Stomach smooth muscle (tissue), 2 donors: ENCODE measurements around the gene PPP1R2.

Experiments
- H3K27ac ChIP-seq: one replicate; pipeline ENCODE4 v1.7.0; 2013; ENCODE audit warnings: mild to moderate bottlenecking, low read length, inconsistent platforms
- H3K27me3 ChIP-seq, 2 donors: one replicate each; pipeline ENCODE4 v1.7.0; 2013; ENCODE audit warnings: low read length in 2 of 2; ENCODE audit not compliant: insufficient read depth in 2 of 2, control insufficient read depth in 1 of 2
- H3K36me3 ChIP-seq, 2 donors: one replicate each; pipeline ENCODE4 v1.7.0; 2013; ENCODE audit warnings: low read length in 2 of 2; ENCODE audit not compliant: control insufficient read depth in 2 of 2, insufficient read depth in 2 of 2
- H3K4me1 ChIP-seq: one replicate; pipeline ENCODE4 v1.7.0; 2013; ENCODE audit warnings: low read length; ENCODE audit not compliant: control insufficient read depth, insufficient read depth
- H3K4me3 ChIP-seq, 2 donors: one replicate each; pipeline ENCODE4 v1.7.0; 2013; ENCODE audit warnings: low read length in 2 of 2
- H3K9ac ChIP-seq, 2 donors: one replicate each; pipeline ENCODE4 v1.7.0; 2013; ENCODE audit warnings: low read length in 2 of 2, mild to moderate bottlenecking in 1 of 2
- H3K9me3 ChIP-seq, 2 donors: one replicate each; pipeline ENCODE4 v1.7.0; 2013; ENCODE audit warnings: low read length in 2 of 2; ENCODE audit not compliant: control insufficient read depth in 2 of 2
- donor health status: healthy.
- donor health status: Pancreatic carcinoma.

The PPP1R2 gene

DNA sequence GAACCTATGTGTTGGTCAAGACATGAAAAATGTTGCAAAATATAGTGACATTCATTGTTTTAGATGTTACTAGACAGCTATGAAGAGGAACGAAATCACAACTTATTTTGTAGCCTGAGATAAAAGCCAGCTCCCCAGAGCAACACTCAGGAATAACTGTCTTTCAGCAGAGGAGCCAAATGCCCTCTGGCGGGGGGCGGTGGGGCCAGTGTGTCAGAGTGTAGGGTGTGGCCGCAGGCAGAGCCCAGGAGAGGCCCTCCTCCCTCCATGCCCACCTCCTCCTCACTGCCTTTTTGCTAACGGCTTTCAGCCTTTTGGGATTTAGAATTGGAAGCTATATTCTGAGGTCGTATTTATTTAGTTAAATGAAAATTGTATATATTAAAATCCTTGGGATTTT, 23.7 kb upstream of the PPP1R2 start:
- Histone ChIP-seq H3K4me1 (no peaks in the 10 kb centered on the region), H3K27ac (no peak overlapping the region), H3K4me3 (no peak overlapping the region), H3K36me3 (no peaks in the 10 kb centered on the region), H3K9ac (no peak overlapping the region), H3K27me3 (peaks cover 0 to 2% of the 10 kb centered on the region in 2 donors), H3K9me3 (no peaks in the 10 kb centered on the region)

DNA sequence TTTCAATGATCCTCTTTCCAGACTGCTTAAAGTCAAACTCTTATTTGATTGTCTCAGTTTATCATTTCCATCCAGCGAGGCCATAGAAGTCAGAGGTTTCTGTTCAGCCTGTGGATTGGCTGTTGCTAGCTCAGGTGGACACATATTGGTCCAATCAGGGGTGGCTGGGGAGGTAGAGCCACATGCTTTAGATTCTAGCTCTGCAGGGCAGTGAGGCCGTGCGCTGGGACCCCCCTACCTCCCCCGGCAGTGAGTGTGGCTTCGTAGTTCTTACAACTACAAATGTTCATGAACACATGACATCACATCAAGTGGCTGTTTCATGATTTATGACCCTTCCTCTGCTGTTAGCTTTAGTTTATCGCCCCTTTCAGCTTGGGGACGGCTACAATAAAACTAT, 22.6 kb upstream of the PPP1R2 start:
- Histone ChIP-seq H3K4me1 (no peaks in the 10 kb centered on the region), H3K4me3 (no peak overlapping the region), H3K27me3 (peaks cover 0 to 2% of the 10 kb centered on the region in 2 donors), H3K36me3 (no peaks in the 10 kb centered on the region), H3K9me3 (no peaks in the 10 kb centered on the region), H3K9ac (no peak overlapping the region), H3K27ac (no peak overlapping the region)

DNA sequence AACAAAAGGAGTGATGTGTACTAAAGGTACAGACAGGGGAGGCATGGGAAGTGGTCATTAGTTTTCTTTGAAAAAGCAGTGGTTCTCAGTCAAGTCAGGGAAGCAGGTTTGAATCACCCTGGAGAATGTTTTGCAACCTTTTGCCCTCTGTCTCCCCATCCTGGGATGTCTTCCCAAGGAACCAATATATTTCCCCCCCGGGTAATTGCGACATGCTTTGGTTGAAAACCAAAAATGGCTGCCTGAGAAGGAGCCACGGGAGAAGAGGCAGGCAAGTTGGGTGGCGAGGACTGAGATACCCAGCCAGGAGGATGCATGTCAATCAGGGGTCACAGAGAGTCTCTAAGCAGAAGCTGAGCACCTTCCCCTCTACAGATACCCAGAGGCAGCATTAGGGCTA, 20.2 kb upstream of the PPP1R2 start:
- H3K9me3 ChIP-seq, result no peaks in the 10 kb centered on the region
- H3K4me3 ChIP-seq, result no peak overlapping the region
- H3K4me1 ChIP-seq, result no peaks in the 10 kb centered on the region
- peaks cover 0 to 2% of the 10 kb centered on the region in 2 donors for H3K27me3 ChIP-seq
- no peaks in the 10 kb centered on the region for H3K36me3 ChIP-seq
- no peak overlapping the region for H3K9ac ChIP-seq
- no peak overlapping the region for H3K27ac ChIP-seq

DNA sequence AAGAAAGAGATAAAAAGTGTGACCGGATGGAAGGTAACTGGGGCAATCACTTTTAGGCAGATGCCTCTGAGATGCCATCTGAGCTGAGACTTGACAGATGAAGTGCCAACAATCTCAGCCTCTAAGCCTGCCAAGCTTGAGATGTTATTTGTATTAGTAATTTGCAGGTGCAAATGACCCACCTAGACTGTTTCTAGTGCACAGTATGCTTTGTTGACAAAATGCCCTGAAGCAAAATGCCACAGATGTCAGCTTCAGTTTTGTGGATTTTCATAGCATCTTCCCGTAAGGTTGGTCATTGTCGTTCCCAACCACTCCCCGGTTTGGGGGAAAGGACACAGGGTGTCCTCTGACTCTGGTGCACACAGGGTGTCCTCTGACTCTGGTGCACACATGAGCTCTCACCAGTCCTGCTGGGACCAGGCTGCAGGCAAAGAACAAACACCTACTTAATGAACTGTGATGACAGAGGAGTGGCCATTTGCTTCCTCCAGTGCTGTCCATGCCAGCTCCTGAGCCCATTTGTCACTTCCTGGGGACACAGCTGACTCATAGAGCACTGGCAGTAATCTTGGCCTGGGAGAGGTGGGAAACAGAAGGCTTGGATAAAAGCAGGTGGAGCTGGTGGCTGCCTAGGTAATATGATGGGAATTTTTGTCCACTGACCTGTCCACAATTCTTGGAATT, 16.7 kb upstream of the PPP1R2 start:
- H3K4me3 ChIP-seq, result no peak overlapping the region
- H3K9ac ChIP-seq, result no peak overlapping the region
- no peaks in the 10 kb centered on the region for H3K27me3 ChIP-seq
- H3K27ac ChIP-seq, result no peak overlapping the region
- H3K4me1 ChIP-seq, result no peaks in the 10 kb centered on the region
- no peaks in the 10 kb centered on the region for H3K9me3 ChIP-seq
- H3K36me3 ChIP-seq, result no peaks in the 10 kb centered on the region

DNA sequence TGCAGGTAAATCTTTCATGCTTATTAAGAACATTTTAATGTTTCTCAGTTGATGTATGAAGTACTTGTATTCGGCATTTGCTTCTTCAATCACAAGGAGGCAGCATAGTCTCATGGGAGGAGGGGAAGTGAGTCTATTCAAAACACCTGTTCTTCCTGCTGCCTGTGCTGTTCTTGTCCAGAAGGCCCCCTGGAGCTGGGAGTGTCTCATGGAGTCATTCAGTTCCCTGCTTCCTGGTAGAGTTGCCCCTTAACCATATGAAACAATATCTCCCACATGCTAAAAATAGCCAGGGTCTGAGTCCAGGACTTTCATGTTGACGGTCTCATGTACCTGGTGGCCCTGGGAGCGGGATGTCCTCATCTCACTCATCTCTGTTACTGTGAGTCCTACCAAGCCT, 15.5 kb upstream of the PPP1R2 start:
- Histone ChIP-seq H3K4me3 (no peak overlapping the region), H3K9ac (no peak overlapping the region), H3K4me1 (no peaks in the 10 kb centered on the region), H3K27me3 (no peaks in the 10 kb centered on the region), H3K9me3 (no peaks in the 10 kb centered on the region), H3K27ac (no peak overlapping the region), H3K36me3 (no peaks in the 10 kb centered on the region)

DNA sequence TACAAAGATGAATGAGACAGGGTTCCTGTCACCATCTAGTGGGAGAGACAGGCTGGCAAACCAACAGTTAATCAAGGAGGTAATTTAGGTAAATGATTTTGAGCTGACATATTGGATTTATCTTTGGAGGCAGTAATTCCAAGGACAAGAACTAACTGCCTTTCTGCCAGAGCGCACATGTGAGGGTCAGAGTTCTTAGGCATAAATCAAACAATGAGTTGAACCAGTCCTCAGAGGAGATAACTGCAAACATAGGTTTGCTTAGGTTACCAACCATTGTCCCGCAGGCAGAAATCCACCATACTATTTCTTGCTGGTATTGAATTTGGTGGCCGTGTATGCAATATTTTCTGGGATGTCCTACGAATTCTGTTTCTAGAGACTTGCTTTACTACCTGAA, 14.2 kb upstream of the PPP1R2 start:
- H3K36me3 ChIP-seq, result no peaks in the 10 kb centered on the region
- H3K9me3 ChIP-seq, result no peaks in the 10 kb centered on the region
- H3K4me1 ChIP-seq, result no peaks in the 10 kb centered on the region
- H3K9ac ChIP-seq, result no peak overlapping the region
- H3K4me3 ChIP-seq, result no peak overlapping the region
- H3K27ac ChIP-seq, result no peak overlapping the region
- no peaks in the 10 kb centered on the region for H3K27me3 ChIP-seq

DNA sequence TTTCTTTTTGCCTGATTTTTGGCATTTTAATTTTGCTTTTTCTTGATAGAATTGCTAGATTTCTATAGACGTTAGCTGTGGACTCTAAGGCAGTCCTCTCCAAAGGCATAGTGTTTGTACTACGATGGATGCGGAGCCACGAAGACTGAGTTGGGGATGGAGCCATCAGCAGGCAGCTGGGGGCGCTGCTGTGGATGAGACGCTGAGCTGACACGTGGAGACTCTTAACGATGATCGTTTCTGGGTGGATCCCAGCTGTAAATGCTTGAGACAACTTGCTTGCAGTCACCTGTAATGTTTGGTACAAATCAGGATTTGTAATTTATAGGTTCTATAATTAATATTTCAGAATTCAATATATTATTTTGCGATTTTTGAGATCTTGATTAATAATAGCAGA, 13.3 kb upstream of the PPP1R2 start:
- no peaks in the 10 kb centered on the region for H3K9me3 ChIP-seq
- no peak overlapping the region for H3K27ac ChIP-seq
- no peaks in the 10 kb centered on the region for H3K27me3 ChIP-seq
- H3K4me3 ChIP-seq, result no peak overlapping the region
- no peaks in the 10 kb centered on the region for H3K36me3 ChIP-seq
- no peak overlapping the region for H3K9ac ChIP-seq
- H3K4me1 ChIP-seq, result no peaks in the 10 kb centered on the region

DNA sequence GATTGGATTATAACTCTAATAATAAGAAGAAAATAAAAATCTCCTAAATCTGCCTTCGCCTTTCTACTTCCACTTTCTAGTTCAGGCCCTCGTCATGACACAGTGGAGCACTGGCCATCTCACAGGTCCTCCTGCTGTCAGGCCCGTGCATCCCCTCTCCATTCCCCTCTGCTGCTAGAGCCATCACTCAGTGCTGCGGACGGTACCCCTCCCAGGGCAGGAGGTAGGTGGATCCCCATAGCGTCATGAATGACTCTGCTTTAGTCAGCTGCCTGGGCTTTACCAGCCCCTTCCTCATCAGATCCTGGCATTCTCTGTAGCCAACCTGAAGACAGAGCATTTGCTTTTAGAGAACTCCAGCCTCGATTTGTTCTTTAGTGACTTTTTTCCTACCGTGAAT, 12.0 kb upstream of the PPP1R2 start:
- Histone ChIP-seq H3K9me3 (no peaks in the 10 kb centered on the region), H3K9ac (no peak overlapping the region), H3K27ac (no peak overlapping the region), H3K4me3 (no peak overlapping the region), H3K4me1 (peaks cover 4% of the 10 kb centered on the region), H3K36me3 (no peaks in the 10 kb centered on the region), H3K27me3 (no peaks in the 10 kb centered on the region)

DNA sequence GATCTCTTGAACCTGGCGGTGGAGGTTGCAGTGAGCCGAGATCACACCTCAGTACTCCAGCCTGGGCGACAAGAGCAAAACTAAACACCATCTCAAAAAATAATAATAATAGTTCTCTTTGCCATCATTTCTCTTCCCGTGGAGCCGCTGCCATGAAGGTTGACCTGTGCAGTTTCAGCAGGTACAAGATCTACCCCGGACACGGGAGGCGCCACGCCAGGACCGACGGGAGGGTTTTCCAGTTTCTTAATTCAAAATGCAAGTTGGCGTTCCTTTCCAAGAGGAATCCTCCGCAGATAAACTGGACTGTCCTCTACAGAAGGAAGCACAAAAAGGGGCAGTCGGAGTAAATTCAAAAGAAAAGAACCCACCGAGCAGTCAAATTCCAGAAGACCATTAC, 11.3 kb upstream of the PPP1R2 start:
- Histone ChIP-seq H3K9ac (no peak overlapping the region), H3K36me3 (no peaks in the 10 kb centered on the region), H3K27me3 (no peaks in the 10 kb centered on the region), H3K4me1 (peaks cover 6% of the 10 kb centered on the region), H3K9me3 (no peaks in the 10 kb centered on the region), H3K4me3 (no peak overlapping the region), H3K27ac (no peak overlapping the region)

DNA sequence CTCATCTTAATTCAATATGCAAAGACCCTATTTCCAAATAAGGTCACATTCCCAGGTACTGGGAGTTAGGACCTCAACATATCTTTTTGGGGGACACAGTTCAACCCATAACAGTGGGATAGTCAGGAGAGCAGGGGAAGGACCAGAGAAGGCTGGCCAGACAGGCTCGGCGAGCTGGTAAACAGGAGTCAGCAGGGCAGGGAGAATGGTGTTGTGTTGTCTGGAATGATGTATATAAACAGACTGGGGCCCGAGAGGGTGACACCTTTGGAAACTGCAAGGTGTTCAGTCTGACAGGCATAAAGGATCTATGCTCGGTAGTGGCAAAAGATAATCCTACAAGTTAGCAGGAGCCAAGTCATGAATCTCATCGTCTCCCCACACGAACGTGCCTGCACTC, 10.1 kb upstream of the PPP1R2 start:
- no peaks in the 10 kb centered on the region for H3K9me3 ChIP-seq
- H3K4me1 ChIP-seq, result peaks cover 6% of the 10 kb centered on the region
- no peak overlapping the region for H3K27ac ChIP-seq
- no peak overlapping the region for H3K4me3 ChIP-seq
- no peak overlapping the region for H3K9ac ChIP-seq
- H3K27me3 ChIP-seq, result no peaks in the 10 kb centered on the region
- no peaks in the 10 kb centered on the region for H3K36me3 ChIP-seq

DNA sequence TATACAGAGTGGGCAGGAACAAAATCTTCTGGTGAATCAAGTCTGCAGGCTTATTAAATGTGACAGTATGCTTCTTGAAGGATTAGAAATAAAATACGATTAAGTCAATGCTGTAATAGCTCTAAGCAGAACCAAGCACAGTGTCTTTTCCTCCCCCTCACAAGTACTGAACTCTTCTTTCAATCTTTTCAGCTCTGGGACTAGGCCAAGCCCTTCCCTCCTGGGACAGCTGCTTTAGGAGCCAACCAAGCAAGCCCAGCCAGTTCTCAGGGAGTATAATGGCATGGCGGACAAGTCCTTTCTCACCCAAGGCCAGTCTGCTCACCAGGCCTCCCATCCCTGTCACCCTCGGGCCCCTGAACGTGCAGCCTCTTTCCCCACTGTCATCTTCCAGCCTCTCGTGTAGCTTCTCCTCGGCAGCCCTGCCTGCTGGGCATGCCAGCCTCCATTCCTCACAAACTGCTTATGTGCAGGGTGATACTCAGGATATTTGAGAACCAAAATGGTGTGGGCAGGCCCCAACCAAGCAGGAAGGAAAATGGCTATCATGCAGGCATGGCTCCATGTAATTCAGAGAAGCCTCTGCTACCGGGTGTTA, 8.4 kb upstream of the PPP1R2 start:
- no peaks in the 10 kb centered on the region for H3K36me3 ChIP-seq
- H3K4me3 ChIP-seq, result no peak overlapping the region
- H3K27ac ChIP-seq, result no peak overlapping the region
- H3K4me1 ChIP-seq, result peaks cover 6% of the 10 kb centered on the region
- no peaks in the 10 kb centered on the region for H3K27me3 ChIP-seq
- H3K9ac ChIP-seq, result no peak overlapping the region
- no peaks in the 10 kb centered on the region for H3K9me3 ChIP-seq
